ENCODE measurements around the gene ZNF662.

The ZNF662 gene

GRCh38 chr3:42908675-42909074 lies 2.7 kb downstream of the ZNF662 start:
- H3K4me3 ChIP-seq (replicated peaks; ENCODE audit: low read depth, low read length): no peak overlapping the region
- peaks cover 2% of the 10 kb centered on the region; the same call in 1 of the 2 replicates for H3K27me3 ChIP-seq (replicated peaks; ENCODE audit: control insufficient read depth, insufficient read depth, low read length)
- no peaks in the 10 kb centered on the region for H3K36me3 ChIP-seq (ENCODE audit: control insufficient read depth, insufficient read depth, low read length)
- TF ChIP-seq CTCF (IDR thresholded peaks at IDR 0.05; ENCODE audit: insufficient read depth, low read length, poor library complexity, severe bottlenecking): no peak
- no peak for DNase-seq (ENCODE audit: extremely low read depth, insufficient read length)

GRCh38 chr3:42911551-42911950 lies 5.6 kb downstream of the ZNF662 start:
- TF ChIP-seq CTCF (IDR thresholded peaks at IDR 0.05; ENCODE audit: insufficient read depth, low read length, poor library complexity, severe bottlenecking): no peak
- no peaks in the 10 kb centered on the region for H3K36me3 ChIP-seq (ENCODE audit: control insufficient read depth, insufficient read depth, low read length)
- no peak overlapping the region for H3K4me3 ChIP-seq (replicated peaks; ENCODE audit: low read depth, low read length)
- no peaks in the 10 kb centered on the region for H3K27me3 ChIP-seq (replicated peaks; ENCODE audit: control insufficient read depth, insufficient read depth, low read length)
- no peak for DNase-seq (ENCODE audit: extremely low read depth, insufficient read length)

GRCh38 chr3:42914771-42915515 lies 9.0 kb downstream of the ZNF662 start:
- Histone ChIP-seq H3K27me3 (replicated peaks; ENCODE audit: control insufficient read depth, insufficient read depth, low read length) (no peaks in the 10 kb centered on the region), H3K4me3 (replicated peaks; ENCODE audit: low read depth, low read length) (no peak overlapping the region), H3K36me3 (ENCODE audit: control insufficient read depth, insufficient read depth, low read length) (no peaks in the 10 kb centered on the region)
- no peak for DNase-seq (ENCODE audit: extremely low read depth, insufficient read length)
- no peak for TF ChIP-seq CTCF (IDR thresholded peaks at IDR 0.05; ENCODE audit: insufficient read depth, low read length, poor library complexity, severe bottlenecking)

GRCh38 chr3:42923606-42924005 lies 17.7 kb downstream of the ZNF662 start:
- TF ChIP-seq CTCF (IDR thresholded peaks at IDR 0.05; ENCODE audit: insufficient read depth, low read length, poor library complexity, severe bottlenecking): no peak
- no peak for DNase-seq (ENCODE audit: extremely low read depth, insufficient read length)
- Histone ChIP-seq H3K27me3 (replicated peaks; ENCODE audit: control insufficient read depth, insufficient read depth, low read length) (no peaks in the 10 kb centered on the region), H3K36me3 (ENCODE audit: control insufficient read depth, insufficient read depth, low read length) (no peaks in the 10 kb centered on the region), H3K4me3 (replicated peaks; ENCODE audit: low read depth, low read length) (no peak overlapping the region)

GRCh38 chr3:42926310-42926709 lies 20.4 kb downstream of the ZNF662 start:
- H3K4me3 ChIP-seq (replicated peaks; ENCODE audit: low read depth, low read length): no peak overlapping the region
- H3K36me3 ChIP-seq (ENCODE audit: control insufficient read depth, insufficient read depth, low read length): no peaks in the 10 kb centered on the region
- DNase-seq (ENCODE audit: extremely low read depth, insufficient read length): no peak
- H3K27me3 ChIP-seq (replicated peaks; ENCODE audit: control insufficient read depth, insufficient read depth, low read length): no peaks in the 10 kb centered on the region
- no peak for TF ChIP-seq CTCF (IDR thresholded peaks at IDR 0.05; ENCODE audit: insufficient read depth, low read length, poor library complexity, severe bottlenecking)

GRCh38 chr3:42934111-42934510 lies 28.2 kb downstream of the ZNF662 start:
- no peak for DNase-seq (ENCODE audit: extremely low read depth, insufficient read length)
- no peak for TF ChIP-seq CTCF (IDR thresholded peaks at IDR 0.05; ENCODE audit: insufficient read depth, low read length, poor library complexity, severe bottlenecking)
- no peaks in the 10 kb centered on the region for H3K36me3 ChIP-seq (ENCODE audit: control insufficient read depth, insufficient read depth, low read length)
- H3K27me3 ChIP-seq (replicated peaks; ENCODE audit: control insufficient read depth, insufficient read depth, low read length): no peaks in the 10 kb centered on the region
- no peak overlapping the region for H3K4me3 ChIP-seq (replicated peaks; ENCODE audit: low read depth, low read length)
